Fibroblast of skin of back (primary cell): ENCODE results near the gene TAS2R14. TPM values are rescaled to one million over a fixed set of nuclear protein-coding genes. Genes with fewer than 3 reads are reported as not detected.

ENCODE experiments used
- DNase-seq: peaks from one replicate; pipeline ENCODE4 v3.0.0-alpha.2; 2013
- polyA plus RNA-seq, 2 experiments: library from polyadenylated mRNA; unstranded; fragments of 120-200 nt; gene quantifications; one replicate each; pipeline ENCODE4 v1.2.1, GENCODE V29; 2013; ENCODE audit not compliant: insufficient read length in 2 of 2

The TAS2R14 gene
- polyA plus RNA-seq (2013, experiment 1 of 2; ENCODE audit: insufficient read length): 1.2 TPM
- polyA plus RNA-seq (2013, experiment 2 of 2; ENCODE audit: insufficient read length): 1.00 TPM

GRCh38 chr12:10939163-10939562 lies at the start of gene TAS2R14:
Gene TAS2R14, minus strand, starts transcription at chr12:10939263. Its CDS starts 56 bp downstream, at chr12:10939207.
- DNase-seq: no peak

GRCh38 chr12:10986812-10987211 lies 47.7 kb upstream of the TAS2R14 start, which contains the start of gene TAS2R50:
Gene TAS2R50, minus strand, starts transcription at chr12:10986912. Its CDS starts 52 bp downstream, at chr12:10986860.
- no peak for DNase-seq

GRCh38 chr12:10982244-10982643 lies 43.2 kb upstream of the TAS2R14 start:
- DNase-seq: no peak

- no peak for DNase-seq
Measured at GRCh38 chr12:10974965-10975364, 35.9 kb upstream of the TAS2R14 start.

- no peak for DNase-seq
Measured at GRCh38 chr12:10968765-10969456, 29.8 kb upstream of the TAS2R14 start.

- DNase-seq: peak; percentile 32
Measured at GRCh38 chr12:10967409-10967808, 28.3 kb upstream of the TAS2R14 start.

- no peak for DNase-seq
Measured at GRCh38 chr12:10966314-10966713, 27.3 kb upstream of the TAS2R14 start.

GRCh38 chr12:10965476-10965875 lies 26.4 kb upstream of the TAS2R14 start:
- no peak for DNase-seq

GRCh38 chr12:10960211-10960610 lies 21.1 kb upstream of the TAS2R14 start:
- DNase-seq: no peak

GRCh38 chr12:10959804-10960203 lies 20.7 kb upstream of the TAS2R14 start:
- no peak for DNase-seq

- DNase-seq: peak; percentile 41
Measured at GRCh38 chr12:10957741-10958140, 18.7 kb upstream of the TAS2R14 start.

- no peak for DNase-seq
Measured at GRCh38 chr12:10956085-10956484, 17.0 kb upstream of the TAS2R14 start.

GRCh38 chr12:10952645-10953044 lies 13.6 kb upstream of the TAS2R14 start:
- no peak for DNase-seq

GRCh38 chr12:10943167-10943566 lies 4.1 kb upstream of the TAS2R14 start:
- DNase-seq: no peak

GRCh38 chr12:10941916-10942607 lies 3.0 kb upstream of the TAS2R14 start:
- DNase-seq: no peak

GRCh38 chr12:10941369-10941768 lies 2.3 kb upstream of the TAS2R14 start:
- no peak for DNase-seq

GRCh38 chr12:10940389-10940788 lies 1.3 kb upstream of the TAS2R14 start:
- peak; percentile 82 for DNase-seq

GRCh38 chr12:10936506-10936905 lies 2.6 kb downstream of the TAS2R14 start:
- DNase-seq: no peak

- no peak for DNase-seq
Measured at GRCh38 chr12:10928746-10929286, 10.2 kb downstream of the TAS2R14 start, which contains the start of gene PRH2. Gene PRH2, plus strand, starts transcription at chr12:10929236. Its CDS starts 38 bp downstream, at chr12:10929274.

- DNase-seq: no peak
Measured at GRCh38 chr12:10926269-10926668, 12.8 kb downstream of the TAS2R14 start.

- DNase-seq: no peak
Measured at GRCh38 chr12:10919809-10920208, 19.3 kb downstream of the TAS2R14 start.

GRCh38 chr12:10910380-10910779 lies 28.7 kb downstream of the TAS2R14 start:
- DNase-seq: no peak

GRCh38 chr12:10909462-10909861 lies 29.6 kb downstream of the TAS2R14 start, which contains the start of gene TAS2R13:
Gene TAS2R13, minus strand, starts transcription at chr12:10909562. Its CDS starts 264 bp downstream, at chr12:10909298.
- no peak for DNase-seq
